ENCODE data around the gene CBARP.

The CBARP gene

DNA sequence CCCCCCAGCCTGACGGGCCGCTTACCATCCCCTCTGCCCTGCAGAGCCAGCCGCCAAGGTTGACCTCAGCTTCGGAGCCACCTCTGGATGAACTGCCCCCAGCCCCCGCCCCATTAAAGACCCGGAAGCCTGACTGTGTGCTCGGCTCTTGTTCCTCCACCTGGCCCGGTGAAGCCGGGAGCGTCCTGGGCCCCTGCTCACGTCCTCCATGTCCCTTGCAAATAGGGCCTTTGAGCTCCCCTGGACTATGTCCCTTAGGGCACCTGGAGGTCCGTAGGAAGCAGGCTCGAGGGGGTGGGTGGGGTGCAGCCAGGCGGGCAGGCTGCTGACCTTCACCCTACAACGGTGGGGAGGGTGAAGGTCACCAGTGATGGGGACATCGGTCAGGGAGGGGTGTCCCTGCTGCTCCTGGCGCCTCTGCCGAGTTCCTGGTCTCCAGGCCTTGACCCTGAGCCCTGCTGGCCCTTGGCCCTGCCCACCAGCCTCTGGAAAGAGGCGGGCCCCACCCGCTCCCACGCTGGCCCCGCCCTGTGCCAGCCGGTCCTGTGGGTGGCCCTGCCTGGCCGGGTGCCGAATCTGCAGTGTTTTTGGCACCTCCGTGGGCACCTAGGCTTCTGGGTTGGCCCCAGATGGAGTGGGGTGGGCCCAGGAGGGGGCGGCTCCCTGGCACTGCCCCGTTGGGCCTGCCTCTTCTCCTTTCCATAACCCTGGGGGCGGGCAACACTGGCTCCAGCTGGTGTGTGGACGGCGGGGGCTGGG lies 7.1 kb upstream of the CBARP start:
- TF ChIP-seq, protein P1, sequence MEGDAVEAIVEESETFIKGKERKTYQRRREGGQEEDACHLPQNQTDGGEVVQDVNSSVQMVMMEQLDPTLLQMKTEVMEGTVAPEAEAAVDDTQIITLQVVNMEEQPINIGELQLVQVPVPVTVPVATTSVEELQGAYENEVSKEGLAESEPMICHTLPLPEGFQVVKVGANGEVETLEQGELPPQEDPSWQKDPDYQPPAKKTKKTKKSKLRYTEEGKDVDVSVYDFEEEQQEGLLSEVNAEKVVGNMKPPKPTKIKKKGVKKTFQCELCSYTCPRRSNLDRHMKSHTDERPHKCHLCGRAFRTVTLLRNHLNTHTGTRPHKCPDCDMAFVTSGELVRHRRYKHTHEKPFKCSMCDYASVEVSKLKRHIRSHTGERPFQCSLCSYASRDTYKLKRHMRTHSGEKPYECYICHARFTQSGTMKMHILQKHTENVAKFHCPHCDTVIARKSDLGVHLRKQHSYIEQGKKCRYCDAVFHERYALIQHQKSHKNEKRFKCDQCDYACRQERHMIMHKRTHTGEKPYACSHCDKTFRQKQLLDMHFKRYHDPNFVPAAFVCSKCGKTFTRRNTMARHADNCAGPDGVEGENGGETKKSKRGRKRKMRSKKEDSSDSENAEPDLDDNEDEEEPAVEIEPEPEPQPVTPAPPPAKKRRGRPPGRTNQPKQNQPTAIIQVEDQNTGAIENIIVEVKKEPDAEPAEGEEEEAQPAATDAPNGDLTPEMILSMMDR (conservative IDR thresholded peaks at IDR 0.05; ENCODE audit: low read depth, low read length): no peak
- no peaks in the 10 kb centered on the region for H3K36me3 ChIP-seq (ENCODE audit: insufficient read depth)
- no peaks in the 10 kb centered on the region for H4K20me1 ChIP-seq (ENCODE audit: insufficient read depth)
- no peak overlapping the region for H3K4me3 ChIP-seq (IDR thresholded peaks at IDR 0.05; ENCODE audit: insufficient read depth, low read depth, low read length)
- no peak overlapping the region for H3K27ac ChIP-seq
- H3K4me1 ChIP-seq (ENCODE audit: low read depth, poor library complexity, severe bottlenecking): peaks cover 38% of the 10 kb centered on the region
- H3K27me3 ChIP-seq (ENCODE audit: insufficient read depth, low read depth): no peaks in the 10 kb centered on the region
- no peak overlapping the region for H2AFZ ChIP-seq (ENCODE audit: low read depth)
- H3K79me2 ChIP-seq (ENCODE audit: insufficient read depth, low read depth): peaks cover 9% of the 10 kb centered on the region; the same call in 1 of the 2 replicates
- H3K4me2 ChIP-seq: 0 out of 2 replicates have a peak overlapping the region, but pooled peaks have one; percentile 1
- H3K9ac ChIP-seq: no peak overlapping the region

DNA sequence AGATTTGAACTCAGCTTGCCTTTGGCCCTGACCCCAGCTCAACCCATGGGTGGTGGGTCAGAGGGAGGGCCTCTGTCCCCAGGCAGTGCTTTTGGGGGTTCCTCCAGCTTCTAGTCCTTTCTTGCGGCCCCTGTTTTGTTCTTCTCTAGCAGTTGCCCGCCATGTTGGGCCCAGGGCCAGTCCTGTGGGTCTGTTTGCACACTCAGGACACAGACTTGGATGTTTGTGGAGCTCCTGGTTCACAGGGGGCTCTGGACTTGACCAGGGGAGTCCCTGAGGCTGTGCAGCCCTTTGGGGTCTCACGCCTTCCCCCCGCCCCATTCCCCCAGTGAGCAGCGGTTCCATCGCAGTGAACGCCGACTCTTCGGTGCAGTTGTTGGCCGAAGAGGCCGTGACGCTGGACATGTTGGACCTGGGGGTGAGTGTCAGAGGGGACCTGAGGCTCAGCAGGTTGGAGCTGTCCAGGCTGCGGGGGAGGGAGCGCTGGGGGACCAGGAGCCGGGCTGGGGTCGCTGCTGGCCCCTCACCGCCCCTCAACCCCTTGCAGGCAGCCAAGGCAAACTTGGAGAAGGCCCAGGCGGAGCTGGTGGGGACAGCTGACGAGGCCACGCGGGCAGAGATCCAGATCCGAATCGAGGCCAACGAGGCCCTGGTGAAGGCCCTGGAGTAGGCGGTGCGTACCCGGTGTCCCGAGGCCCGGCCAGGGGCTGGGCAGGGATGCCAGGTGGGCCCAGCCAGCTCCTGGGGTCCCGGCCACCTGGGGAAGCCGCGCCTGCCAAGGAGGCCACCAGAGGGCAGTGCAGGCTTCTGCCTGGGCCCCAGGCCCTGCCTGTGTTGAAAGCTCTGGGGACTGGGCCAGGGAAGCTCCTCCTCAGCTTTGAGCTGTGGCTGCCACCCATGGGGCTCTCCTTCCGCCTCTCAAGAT lies 6.2 kb upstream of the CBARP start:
- Histone ChIP-seq H3K36me3 (ENCODE audit: insufficient read depth) (no peaks in the 10 kb centered on the region), H3K4me3 (IDR thresholded peaks at IDR 0.05; ENCODE audit: insufficient read depth, low read depth, low read length) (no peak overlapping the region), H3K27ac (no peak overlapping the region), H2AFZ (ENCODE audit: low read depth) (no peak overlapping the region), H3K9ac (no peak overlapping the region), H3K27me3 (ENCODE audit: insufficient read depth, low read depth) (peaks cover 4% of the 10 kb centered on the region; the same call in 1 of the 2 replicates), H3K4me2 (0 out of 2 replicates have a peak overlapping the region, but pooled peaks have one; percentile 21), H3K4me1 (ENCODE audit: low read depth, poor library complexity, severe bottlenecking) (peaks cover 39% of the 10 kb centered on the region), H3K79me2 (ENCODE audit: insufficient read depth, low read depth) (peaks cover 9% of the 10 kb centered on the region; the same call in 1 of the 2 replicates), H4K20me1 (ENCODE audit: insufficient read depth) (no peaks in the 10 kb centered on the region)
- TF ChIP-seq, protein P1 (conservative IDR thresholded peaks at IDR 0.05; ENCODE audit: low read depth, low read length): peak; percentile 81

- TF ChIP-seq, protein P1 (conservative IDR thresholded peaks at IDR 0.05; ENCODE audit: low read depth, low read length): no peak
- H3K9ac ChIP-seq: peak within 1 kb of the TSS; percentile 65
- H2AFZ ChIP-seq (ENCODE audit: low read depth): peak within 1 kb of the TSS; percentile 61
- H4K20me1 ChIP-seq (ENCODE audit: insufficient read depth): no peaks in the 10 kb centered on the region
- H3K79me2 ChIP-seq (ENCODE audit: insufficient read depth, low read depth): peaks cover 9% of the 10 kb centered on the region; the same call in 1 of the 2 replicates
- H3K27ac ChIP-seq: peak within 1 kb of the TSS; percentile 36; the same call in 1 of the 2 replicates
- peak within 1 kb of the TSS; percentile 85 for H3K4me2 ChIP-seq
- H3K4me1 ChIP-seq (ENCODE audit: low read depth, poor library complexity, severe bottlenecking): peaks cover 33% of the 10 kb centered on the region
- H3K27me3 ChIP-seq (ENCODE audit: insufficient read depth, low read depth): peaks cover 15% of the 10 kb centered on the region
- H3K4me3 ChIP-seq (IDR thresholded peaks at IDR 0.05; ENCODE audit: insufficient read depth, low read depth, low read length): no peak within 1 kb of the TSS
- no peaks in the 10 kb centered on the region for H3K36me3 ChIP-seq (ENCODE audit: insufficient read depth)
These were observed 3.8 kb upstream of the CBARP start, which contains the start of gene ATP5F1D for GRCh38 chr19:1241417-1242095. Gene ATP5F1D, plus strand, starts transcription at chr19:1241751. Its CDS starts 100 bp downstream, at chr19:1241851.

GRCh38 chr19:1240925-1241324 lies 3.1 kb upstream of the CBARP start:
- Histone ChIP-seq H3K4me3 (IDR thresholded peaks at IDR 0.05; ENCODE audit: insufficient read depth, low read depth, low read length) (no peak overlapping the region), H3K4me1 (ENCODE audit: low read depth, poor library complexity, severe bottlenecking) (peaks cover 33% of the 10 kb centered on the region)

More at GRCh38 chr19:1240925-1241324, 3.1 kb upstream of the CBARP start:
- peak overlapping the region; percentile 61 for H2AFZ ChIP-seq (ENCODE audit: low read depth)
- no peaks in the 10 kb centered on the region for H4K20me1 ChIP-seq (ENCODE audit: insufficient read depth)
- H3K9ac ChIP-seq: peak overlapping the region; percentile 65; the same call in 1 of the 2 replicates
- H3K36me3 ChIP-seq (ENCODE audit: insufficient read depth): no peaks in the 10 kb centered on the region
- H3K79me2 ChIP-seq (ENCODE audit: insufficient read depth, low read depth): peaks cover 9% of the 10 kb centered on the region; the same call in 1 of the 2 replicates
- H3K27me3 ChIP-seq (ENCODE audit: insufficient read depth, low read depth): peaks cover 19% of the 10 kb centered on the region
- TF ChIP-seq, protein P1 (conservative IDR thresholded peaks at IDR 0.05; ENCODE audit: low read depth, low read length): no peak
- H3K27ac ChIP-seq: no peak overlapping the region
- H3K4me2 ChIP-seq: peak overlapping the region; percentile 85
